Gastroesophageal sphincter (tissue), 3 donors: ENCODE results near the gene BARHL1.

ENCODE experiments used
- CTCF ChIP-seq, 4 experiments: fragments of 200-600 bp in 2 of 4; fragments of 450-650 bp in 2 of 4; sonication (generic) in 1 of 4; IDR thresholded peaks; one replicate each; pipeline ENCODE4 v1.5.1; 2017 to 2019; ENCODE audit warnings: antibody characterized with exemption in 4 of 4, mild to moderate bottlenecking in 2 of 4, moderate library complexity in 2 of 4
- EP300 ChIP-seq: sonication (generic); formaldehyde crosslinking; IDR thresholded peaks from one replicate; pipeline ENCODE4 v1.6.1; 2017; ENCODE audit warnings: antibody characterized with exemption, mild to moderate bottlenecking

GRCh38 chr9:132597073-132597775 is 14.8 kb downstream of the BARHL1 start:
- TF ChIP-seq EP300 (no peak), CTCF (IDR thresholded peaks at IDR 0.05) (no peak)
